NCI-H460 (cell line): ENCODE measurements around the gene FNDC3A. TPM values are rescaled to one million over a fixed set of nuclear protein-coding genes. Genes with fewer than 3 reads are reported as not detected.

Experiments used
- DNase-seq: peaks from one replicate; pipeline ENCODE4 v3.0.0-alpha.2; 2016; ENCODE audit warnings: low read depth; ENCODE audit errors: extremely low read depth
- small RNA-seq, 2 experiments: library from RNA; depleted of rRNA; stranded (forward); fragments of <200 nt; gene quantifications; one replicate each; pipeline ENCODE3, GENCODE V24; 2014
- total RNA-seq: library from RNA; depleted of rRNA; stranded (reverse); fragments of >200 nt; shearing (Covaris generic); gene quantifications from 2 replicates; pipeline ENCODE4 v1.2.3, GENCODE V29; 2014; rRNA removed

Gene FNDC3A
- total RNA-seq, 1 experiment from 2014 or later, result 38.2 TPM

GRCh38 chr13:49247643-49248621, 272.2 kb downstream of the FNDC3A start, which contains the start of gene CDADC1:
TSS of gene CDADC1 (plus strand) at chr13:49247925. CDS start at chr13:49248038, 113 bp downstream.
- DNase-seq, result peak; percentile 91

GRCh38 chr13:49248622-49249002, 272.9 kb downstream of the FNDC3A start:
- DNase-seq, result no peak

GRCh38 chr13:49251326-49251725, 275.6 kb downstream of the FNDC3A start:
- no peak for DNase-seq

GRCh38 chr13:49253310-49253709, 277.6 kb downstream of the FNDC3A start:
- no peak for DNase-seq

GRCh38 chr13:49254007-49254406, 278.3 kb downstream of the FNDC3A start:
- no peak for DNase-seq

GRCh38 chr13:49256841-49257240, 281.1 kb downstream of the FNDC3A start:
- no peak for DNase-seq

- DNase-seq, result no peak
Measured at GRCh38 chr13:49258089-49258796, 282.5 kb downstream of the FNDC3A start.

Small RNA genes within 50 kb of the gene (small RNA-seq; reads per million reads assigned to genes)
- gene COX7CP1 (0 reads per million in 2 experiments), gene RNU6-60P (0 reads per million in 2 experiments), gene RNY3P2 (0 reads per million in 2 experiments)

Other genes starting within 250 kb of the FNDC3A start
- not detected in 2 replicates for gene MLNR, start 244.4 kb downstream of the FNDC3A start, total RNA-seq